K562 (cell line): ENCODE results near the gene INPP5D. TPM values are rescaled to one million over a fixed set of nuclear protein-coding genes. Genes with fewer than 3 reads are reported as not detected.

Experiments
- BCL6 ChIP-seq: fragments of 250-450 bp; sonication (Bioruptor Pico); IDR thresholded peaks from 2 replicates; pipeline ENCODE4 v1.4.0; 2020
- BHLHE40 ChIP-seq: IDR thresholded peaks from 2 replicates; pipeline ENCODE4 v1.6.1; 2011; ENCODE audit warnings: low read length, improper control_type of control experiment
- GABPA ChIP-seq: fragments of 200-800 bp; sonication (Bioruptor generic); conservative IDR thresholded peaks from 2 replicates; pipeline ENCODE4 v1.6.1; 2016; ENCODE audit warnings: low read depth, missing genetic modification characterization, missing compliant biosample characterization
- HBP1 ChIP-seq: fragments of 450-650 bp; formaldehyde crosslinking; IDR thresholded peaks from 2 replicates; pipeline ENCODE4 v1.4.0; 2022; ENCODE audit warnings: missing genetic modification characterization
- HMGXB4 ChIP-seq: sonication (generic); formaldehyde crosslinking; IDR thresholded peaks from 2 replicates; pipeline ENCODE4 v1.8.1; 2023; ENCODE audit warnings: mild to moderate bottlenecking, missing genetic modification reagents
- IRF9 ChIP-seq: fragments of 450-650 bp; IDR thresholded peaks from 2 replicates; pipeline ENCODE4 v1.6.1; 2016; ENCODE audit warnings: missing biosample characterization, missing genetic modification characterization
- KAT8 ChIP-seq: fragments of 450-650 bp; IDR thresholded peaks from 2 replicates; pipeline ENCODE4 v1.6.1; 2016; ENCODE audit warnings: low read depth, mild to moderate bottlenecking
- KLF10 ChIP-seq: fragments of 250-450 bp; sonication (Bioruptor Pico); IDR thresholded peaks from 2 replicates; pipeline ENCODE4 v1.6.1; 2021; ENCODE audit warnings: matching md5 sums
- KLF6 ChIP-seq: fragments of 250-450 bp; sonication (Bioruptor Pico); IDR thresholded peaks from 2 replicates; pipeline ENCODE4 v1.4.0; 2020; ENCODE audit warnings: mild to moderate bottlenecking, moderate library complexity, borderline replicate concordance
- MCM7 ChIP-seq, 2 experiments: fragments of 450-650 bp; IDR thresholded peaks; 2 replicates each; pipeline ENCODE4 v1.6.1; 2016 to 2018
- MEIS2 ChIP-seq: fragments of 450-650 bp; IDR thresholded peaks from 2 replicates; pipeline ENCODE4 v1.6.1; 2014; ENCODE audit warnings: mild to moderate bottlenecking; ENCODE audit not compliant: partially characterized antibody
- MYNN ChIP-seq, 2 experiments: sonication (generic); formaldehyde crosslinking in 1 of 2; IDR thresholded peaks; 2 replicates each; pipeline versions ENCODE4 v1.5.0 to v1.6.1; 2016 to 2020; ENCODE audit warnings: antibody characterized with exemption in 1 of 2, missing genetic modification reagents in 1 of 2
- PKNOX1 ChIP-seq: fragments of 450-650 bp; IDR thresholded peaks from 2 replicates; pipeline ENCODE4 v1.6.1; 2016
- PPARD ChIP-seq: fragments of 250-450 bp; sonication (Bioruptor Pico); IDR thresholded peaks from 2 replicates; pipeline ENCODE4 v1.8.0; 2022; ENCODE audit warnings: inconsistent platforms, mild to moderate bottlenecking, moderate library complexity
- PRDM10 ChIP-seq: fragments of 450-650 bp; IDR thresholded peaks from 2 replicates; pipeline ENCODE4 v1.6.1; 2018; ENCODE audit not compliant: partially characterized antibody
- PTTG1 ChIP-seq: fragments of 450-650 bp; IDR thresholded peaks from 2 replicates; pipeline ENCODE4 v1.6.1; 2016; ENCODE audit warnings: low read depth, mild to moderate bottlenecking, missing genetic modification characterization, missing compliant biosample characterization
- SMAD1 ChIP-seq: fragments of 150-350 bp; IDR thresholded peaks from 2 replicates; pipeline ENCODE4 v1.6.1; 2014; ENCODE audit warnings: low read length, low read depth; ENCODE audit not compliant: partially characterized antibody
- SPI1 ChIP-seq: IDR thresholded peaks from 2 replicates; pipeline ENCODE4 v1.6.1; 2011; ENCODE audit warnings: low read depth, low read length, control low read depth, borderline replicate concordance
- TCFL5 ChIP-seq: fragments of 250-450 bp; sonication (Bioruptor Pico); conservative IDR thresholded peaks from 2 replicates; pipeline ENCODE4 v1.6.1; 2021; ENCODE audit warnings: mild to moderate bottlenecking, moderate library complexity, matching md5 sums
- ZNF134 ChIP-seq: fragments of 250-450 bp; sonication (Bioruptor Pico); conservative IDR thresholded peaks from 2 replicates; pipeline ENCODE4 v1.4.0; 2020
- ZNF785 ChIP-seq: fragments of 250-450 bp; sonication (Bioruptor Pico); IDR thresholded peaks from 2 replicates; pipeline ENCODE4 v1.4.0; 2020; ENCODE audit warnings: mild to moderate bottlenecking
- polyA plus RNA-seq, 8 experiments: library from polyadenylated mRNA; depleted of rRNA in 4 of 8; stranded (reverse) in 5 of 8; unstranded in 3 of 8; fragments of >200 nt; fragmentation: Nextera tagmentation in 2 of 8; fragmentation: Illumina TruSeq in 1 of 8; extraction: Ambion mirVana in 2 of 8; extraction: Trizol in 1 of 8; gene quantifications; 2 replicates each; pipeline versions ENCODE4 v1.2.1 to v1.2.3, GENCODE V29; 2011 to 2014; ENCODE audit warnings: inconsistent platforms in 1 of 8, missing spikeins in 1 of 8
- total RNA-seq, 7 experiments: library from RNA; depleted of rRNA in 6 of 7; stranded (reverse); fragments of >200 nt in 6 of 7; fragmentation: Illumina TruSeq in 2 of 7; extraction: Trizol in 2 of 7; gene quantifications; 2 replicates each; pipeline versions ENCODE4 v1.2.1 to v1.2.3, GENCODE V29; 2011 to 2021; ENCODE audit warnings: low replicate concordance in 1 of 7

Gene INPP5D
- total and polyA plus RNA-seq, 9 of the 15 experiments (the other 6 are each of a cell fraction or from before 2014, with no cell fraction given), result 0.55 to 6.2 (median 2.2) TPM

GRCh38 chr2:233217892-233218377, 157.8 kb downstream of the INPP5D start (continued):
- no peak for TF ChIP-seq HBP1
- TF ChIP-seq BCL6 (CRISPR knock-in tag), result peak; percentile 81
- no peak for TF ChIP-seq SMAD1
- no peak for TF ChIP-seq HMGXB4 (CRISPR knock-in tag)
- TF ChIP-seq GABPA (tag), result 0 out of 2 replicates have a peak, but pooled peaks have one; percentile 18
- TF ChIP-seq MCM7 (IDR thresholded peaks at IDR 0.05), result no peak
- TF ChIP-seq ZNF785 (CRISPR knock-in tag), result no peak
- peak; percentile 93 for TF ChIP-seq PRDM10
- peak; percentile 74 for TF ChIP-seq KAT8
- TF ChIP-seq SPI1, result peak; percentile 54; the same call in 1 of the 2 replicates
- no peak for TF ChIP-seq BHLHE40
- no peak for TF ChIP-seq MYNN (IDR thresholded peaks at IDR 0.05)
- TF ChIP-seq MYNN (CRISPR knock-in tag; IDR thresholded peaks at IDR 0.05), result no peak
- TF ChIP-seq KLF10 (CRISPR knock-in tag), result no peak
- TF ChIP-seq MEIS2, result peak; percentile 65
- peak; percentile 69 for TF ChIP-seq IRF9 (tag)
- peak; percentile 86 for TF ChIP-seq KLF6 (CRISPR knock-in tag)
- TF ChIP-seq TCFL5, result peak; percentile 60; the same call in 1 of the 2 replicates
- no peak for TF ChIP-seq PPARD (CRISPR knock-in tag)
- 0 out of 2 replicates have a peak, but pooled peaks have one; percentile 41 for TF ChIP-seq ZNF134 (CRISPR knock-in tag)
- peak; percentile 36; the same call in 1 of the 2 replicates for TF ChIP-seq PTTG1 (tag)
- peak; percentile 86 for TF ChIP-seq PKNOX1
